Measurements from ENCODE around the gene FAM3D.

FAM3D gene

DNA sequence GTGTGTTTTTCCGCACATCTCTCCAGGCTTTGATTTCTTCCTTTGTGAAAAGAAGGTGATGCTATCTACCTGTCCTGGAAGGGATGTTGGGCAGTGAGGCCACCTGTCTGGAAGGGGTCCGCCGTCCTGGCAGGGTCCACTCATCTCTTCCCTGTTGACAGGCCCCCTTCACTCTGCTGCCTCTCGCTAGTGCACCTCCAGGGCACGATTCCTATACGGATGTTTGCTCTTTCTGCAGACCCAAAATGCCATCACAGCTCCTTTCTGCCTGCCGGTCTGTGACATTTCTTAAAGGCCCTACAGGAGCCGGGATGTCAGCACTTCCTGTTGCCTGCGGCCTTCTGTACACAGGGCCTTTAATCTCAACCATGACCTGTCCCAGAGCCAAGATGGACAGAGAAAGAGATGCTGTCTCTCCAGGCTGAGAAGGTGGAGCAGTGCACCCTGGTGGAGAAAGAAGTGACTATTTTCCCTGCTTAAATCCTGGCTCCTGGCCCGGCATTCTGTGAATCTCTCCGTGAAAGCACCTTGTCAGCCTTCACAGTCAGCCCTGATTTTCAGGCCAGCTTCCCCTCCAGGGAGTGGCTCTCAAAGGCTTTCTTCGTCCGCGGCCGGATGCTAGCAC, 7.4 kb downstream of the FAM3D start:
- no peak overlapping the region for H3K4me3 ChIP-seq (ENCODE audit: low read depth, low read length)
- DNase-seq (ENCODE audit: low read depth, low spot score): no peak
- TF ChIP-seq CTCF (IDR thresholded peaks at IDR 0.05; ENCODE audit: insufficient read depth, low read length, missing control alignments): peak; percentile 41
- POLR2A ChIA-PET: no interaction called here
- CTCF ChIA-PET: interaction anchor here (0.7 to 9.2 kb wide), 4 partner anchors 18 to 91 kb away, joined by 3 to 63 read pairs (median 4); no protein-coding TSS in a partner anchor

- no peak for TF ChIP-seq CTCF (IDR thresholded peaks at IDR 0.05; ENCODE audit: insufficient read depth, low read length, missing control alignments)
- no peak for DNase-seq (ENCODE audit: low read depth, low spot score)
- CTCF ChIA-PET: interaction anchor here (1.8 to 9.2 kb wide), 2 partner anchors 17 to 88 kb away, joined by 3 to 63 read pairs; no protein-coding TSS in a partner anchor
- POLR2A ChIA-PET: no interaction called here
- H3K4me3 ChIP-seq (ENCODE audit: low read depth, low read length): no peak overlapping the region
These were observed 8.1 kb downstream of the FAM3D start for GRCh38 chr3:58658508-58658907.

GRCh38 chr3:58657571-58658141, 8.9 kb downstream of the FAM3D start:
- DNase-seq (ENCODE audit: low read depth, low spot score): no peak
- POLR2A ChIA-PET: no interaction called here
- no peak overlapping the region for H3K4me3 ChIP-seq (ENCODE audit: low read depth, low read length)
- TF ChIP-seq CTCF (IDR thresholded peaks at IDR 0.05; ENCODE audit: insufficient read depth, low read length, missing control alignments): no peak
- CTCF ChIA-PET: interaction anchor here (0.8 to 9.2 kb wide), 2 partner anchors 16 to 90 kb away, joined by 4 to 63 read pairs; no protein-coding TSS in a partner anchor

DNA sequence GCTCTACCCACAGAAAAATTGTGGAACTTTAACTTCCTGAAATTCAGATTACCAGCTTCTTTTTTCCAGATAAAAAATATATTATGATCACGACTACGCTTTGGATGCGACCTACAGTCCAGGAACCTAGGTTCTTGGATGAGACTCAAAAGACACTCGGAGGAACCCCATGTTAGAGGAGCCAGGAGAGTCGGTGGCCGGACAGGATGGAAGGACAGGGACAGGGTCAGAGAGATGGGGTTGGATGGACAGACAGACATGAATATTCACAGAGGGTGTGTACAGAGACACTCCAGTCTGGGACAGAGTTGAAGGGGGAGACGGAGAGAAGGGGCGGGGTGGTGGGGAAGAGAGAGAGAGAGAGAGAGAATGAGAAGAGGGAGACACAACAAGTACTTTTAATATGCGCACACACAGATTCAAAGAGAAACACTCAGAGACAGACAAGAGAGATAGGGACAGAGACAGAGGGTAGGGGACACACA, 9.5 kb downstream of the FAM3D start:
- POLR2A ChIA-PET: no interaction called here
- no peak for TF ChIP-seq CTCF (IDR thresholded peaks at IDR 0.05; ENCODE audit: insufficient read depth, low read length, missing control alignments)
- CTCF ChIA-PET: interaction anchor here (9.2 kb wide), 1 partner anchor 16 kb away, joined by 63 read pairs; no protein-coding TSS in a partner anchor
- no peak overlapping the region for H3K4me3 ChIP-seq (ENCODE audit: low read depth, low read length)
- no peak for DNase-seq (ENCODE audit: low read depth, low spot score)

GRCh38 chr3:58656631-58657030, 9.9 kb downstream of the FAM3D start:
- CTCF ChIA-PET: interaction anchor here (9.2 kb wide), 1 partner anchor 15 kb away, joined by 63 read pairs; no protein-coding TSS in a partner anchor

More at GRCh38 chr3:58656631-58657030, 9.9 kb downstream of the FAM3D start:
- no peak for TF ChIP-seq CTCF (IDR thresholded peaks at IDR 0.05; ENCODE audit: insufficient read depth, low read length, missing control alignments)
- POLR2A ChIA-PET: no interaction called here
- H3K4me3 ChIP-seq (ENCODE audit: low read depth, low read length): no peak overlapping the region
- DNase-seq (ENCODE audit: low read depth, low spot score): no peak
